Lower leg skin (tissue), 3 donors: ENCODE results near the gene TOMM7.

Experiments used
- POLR2A ChIP-seq, 2 donors: fragments of 450-650 bp; IDR thresholded peaks; one replicate each; pipeline ENCODE4 v1.6.1; 2016 to 2017; ENCODE audit warnings: antibody characterized with exemption in 2 of 2, mild to moderate bottlenecking in 1 of 2, moderate library complexity in 1 of 2
- TF ChIP-seq, protein P1 (sequence below), 3 donors: fragments of 450-650 bp; IDR thresholded peaks; one replicate each; pipeline ENCODE4 v1.5.1; 2016; ENCODE audit warnings: antibody characterized with exemption in 3 of 3, mild to moderate bottlenecking in 3 of 3, moderate library complexity in 2 of 3

- TF ChIP-seq, protein P1, sequence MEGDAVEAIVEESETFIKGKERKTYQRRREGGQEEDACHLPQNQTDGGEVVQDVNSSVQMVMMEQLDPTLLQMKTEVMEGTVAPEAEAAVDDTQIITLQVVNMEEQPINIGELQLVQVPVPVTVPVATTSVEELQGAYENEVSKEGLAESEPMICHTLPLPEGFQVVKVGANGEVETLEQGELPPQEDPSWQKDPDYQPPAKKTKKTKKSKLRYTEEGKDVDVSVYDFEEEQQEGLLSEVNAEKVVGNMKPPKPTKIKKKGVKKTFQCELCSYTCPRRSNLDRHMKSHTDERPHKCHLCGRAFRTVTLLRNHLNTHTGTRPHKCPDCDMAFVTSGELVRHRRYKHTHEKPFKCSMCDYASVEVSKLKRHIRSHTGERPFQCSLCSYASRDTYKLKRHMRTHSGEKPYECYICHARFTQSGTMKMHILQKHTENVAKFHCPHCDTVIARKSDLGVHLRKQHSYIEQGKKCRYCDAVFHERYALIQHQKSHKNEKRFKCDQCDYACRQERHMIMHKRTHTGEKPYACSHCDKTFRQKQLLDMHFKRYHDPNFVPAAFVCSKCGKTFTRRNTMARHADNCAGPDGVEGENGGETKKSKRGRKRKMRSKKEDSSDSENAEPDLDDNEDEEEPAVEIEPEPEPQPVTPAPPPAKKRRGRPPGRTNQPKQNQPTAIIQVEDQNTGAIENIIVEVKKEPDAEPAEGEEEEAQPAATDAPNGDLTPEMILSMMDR (IDR thresholded peaks at IDR 0.05), result no peak
- no peak for TF ChIP-seq POLR2A (IDR thresholded peaks at IDR 0.05)
Measured at GRCh38 chr7:22765609-22766008, 57.0 kb downstream of the TOMM7 start.
